GM23248 (cell line): Measurements from ENCODE around the gene NFIC. TPM values are rescaled to one million over a fixed set of nuclear protein-coding genes. Genes with fewer than 3 reads are reported as not detected.
"Not testable (repeated sequence)": the region's sequence is repeated elsewhere in the genome, so short reads cannot be mapped to it uniquely, and the experiment has no call there.

Source experiments
- DNase-seq: peaks from one replicate; pipeline ENCODE4 v3.0.0-alpha.2; 2015
- H2AFZ ChIP-seq: fragments of 200-600 bp; sonication (generic); 2 replicates; pipeline ENCODE4 v1.6.1; 2016; ENCODE audit warnings: antibody characterized with exemption
- H3F3A ChIP-seq: fragments of 200-600 bp; sonication (generic); 2 replicates; pipeline ENCODE4 v1.6.1; 2016; ENCODE audit warnings: mild to moderate bottlenecking, antibody characterized with exemption, mixed run types; ENCODE audit not compliant: insufficient read depth
- H3K27ac ChIP-seq: fragments of 200-600 bp; sonication (generic); 2 replicates; pipeline ENCODE4 v1.5.1; 2016; ENCODE audit warnings: mild to moderate bottlenecking
- H3K27me3 ChIP-seq: fragments of 200-600 bp; sonication (generic); replicated peaks from 2 replicates; pipeline ENCODE4 v1.6.1; 2016; ENCODE audit warnings: mild to moderate bottlenecking; ENCODE audit not compliant: insufficient read depth
- H3K36me3 ChIP-seq: fragments of 200-600 bp; sonication (generic); 2 replicates; pipeline ENCODE4 v1.6.1; 2016; ENCODE audit warnings: low read depth, mild to moderate bottlenecking
- H3K4me1 ChIP-seq: fragments of 200-600 bp; sonication (generic); 2 replicates; pipeline ENCODE4 v1.6.1; 2016; ENCODE audit warnings: mild to moderate bottlenecking; ENCODE audit not compliant: insufficient read depth
- H3K4me2 ChIP-seq: fragments of 200-600 bp; sonication (generic); one replicate; pipeline ENCODE4 v1.6.1; 2016; ENCODE audit warnings: mild to moderate bottlenecking; ENCODE audit not compliant: unreplicated experiment
- H3K4me3 ChIP-seq: fragments of 200-600 bp; sonication (generic); 2 replicates; pipeline ENCODE4 v1.5.1; 2016; ENCODE audit warnings: mild to moderate bottlenecking
- H3K79me2 ChIP-seq: fragments of 200-600 bp; sonication (generic); 2 replicates; pipeline ENCODE4 v1.6.1; 2016; ENCODE audit warnings: mild to moderate bottlenecking; ENCODE audit not compliant: insufficient read depth
- H3K9ac ChIP-seq: fragments of 200-600 bp; sonication (generic); 2 replicates; pipeline ENCODE4 v1.6.1; 2016; ENCODE audit warnings: mild to moderate bottlenecking
- H3K9me2 ChIP-seq: fragments of 200-600 bp; sonication (generic); 2 replicates; pipeline ENCODE4 v1.6.1; 2016; ENCODE audit warnings: mixed run types, mild to moderate bottlenecking, moderate library complexity; ENCODE audit not compliant: insufficient read depth
- H3K9me3 ChIP-seq: fragments of 200-600 bp; sonication (generic); one replicate; pipeline ENCODE4 v1.6.1; 2017; ENCODE audit warnings: low read depth
- H4K20me1 ChIP-seq: fragments of 200-600 bp; sonication (generic); 2 replicates; pipeline ENCODE4 v1.6.0; 2016; ENCODE audit not compliant: insufficient read depth
- EZH2 ChIP-seq: fragments of 200-600 bp; sonication (generic); IDR thresholded peaks from 2 replicates; pipeline ENCODE4 v1.6.1; 2018; ENCODE audit warnings: antibody characterized with exemption, mild to moderate bottlenecking; ENCODE audit not compliant: insufficient read depth, poor library complexity, severe bottlenecking
- EZH2phosphoT487 ChIP-seq: fragments of 200-600 bp; sonication (generic); IDR thresholded peaks from 2 replicates; pipeline ENCODE4 v1.6.1; 2018; ENCODE audit warnings: antibody characterized with exemption, moderate library complexity, mild to moderate bottlenecking, low read depth; ENCODE audit not compliant: insufficient read depth
- WGBS, 2 experiments: methylation state at CpG; one replicate each; pipeline ENCODE4 v1.1.6; 2015 to 2017; ENCODE audit warnings: low lambda C conversion rate in 2 of 2, low coverage in 1 of 2; ENCODE audit errors: missing lambda C conversion rate in 2 of 2; 5-methylcytosine and 5-hydroxymethylcytosine counted together
- in situ Hi-C: fragments of 300-500 bp; cut with MboI; formaldehyde crosslinking; loops from 2 replicates; pipeline ENCODE4 v1.15.0; 2020
- polyA plus RNA-seq: library from polyadenylated mRNA; unstranded; fragments of >200 nt; fragmentation: Nextera tagmentation; extraction: Ambion mirVana; gene quantifications from 2 replicates; pipeline ENCODE4 v1.2.1, GENCODE V29; 2016
- total RNA-seq: library from RNA; depleted of rRNA; stranded (reverse); fragments of >200 nt; shearing (Covaris generic); gene quantifications from 2 replicates; pipeline ENCODE4 v1.2.3, GENCODE V29; 2014

The NFIC gene
- total and polyA plus RNA-seq, 2 experiments from 2014 or later, result 50.4 to 108 TPM

- Histone ChIP-seq H3K4me2 (no peak overlapping the region), H3K27me3 (no peaks in the 10 kb centered on the region), H3K9ac (no peak overlapping the region), H3K79me2 (no peaks in the 10 kb centered on the region), H3F3A (peaks cover 12% of the 10 kb centered on the region), H4K20me1 (no peaks in the 10 kb centered on the region), H2AFZ (no peak overlapping the region), H3K4me1 (peaks cover 5% of the 10 kb centered on the region), H3K9me2 (no peaks in the 10 kb centered on the region), H3K4me3 (no peak overlapping the region), H3K27ac (no peak overlapping the region), H3K36me3 (no peaks in the 10 kb centered on the region), H3K9me3 (no peaks in the 10 kb centered on the region)
- TF ChIP-seq EZH2, result no peak
- TF ChIP-seq EZH2phosphoT487, result no peak
- DNase-seq, result no peak
- 88 to 98% methylated on average over 10 to 25 of the region's 25 CpGs for WGBS, 2 experiments
- in situ Hi-C loops, result no loop called here
Observed at GRCh38 chr19:3344608-3345598, 21.5 kb upstream of the NFIC start.

DNA sequence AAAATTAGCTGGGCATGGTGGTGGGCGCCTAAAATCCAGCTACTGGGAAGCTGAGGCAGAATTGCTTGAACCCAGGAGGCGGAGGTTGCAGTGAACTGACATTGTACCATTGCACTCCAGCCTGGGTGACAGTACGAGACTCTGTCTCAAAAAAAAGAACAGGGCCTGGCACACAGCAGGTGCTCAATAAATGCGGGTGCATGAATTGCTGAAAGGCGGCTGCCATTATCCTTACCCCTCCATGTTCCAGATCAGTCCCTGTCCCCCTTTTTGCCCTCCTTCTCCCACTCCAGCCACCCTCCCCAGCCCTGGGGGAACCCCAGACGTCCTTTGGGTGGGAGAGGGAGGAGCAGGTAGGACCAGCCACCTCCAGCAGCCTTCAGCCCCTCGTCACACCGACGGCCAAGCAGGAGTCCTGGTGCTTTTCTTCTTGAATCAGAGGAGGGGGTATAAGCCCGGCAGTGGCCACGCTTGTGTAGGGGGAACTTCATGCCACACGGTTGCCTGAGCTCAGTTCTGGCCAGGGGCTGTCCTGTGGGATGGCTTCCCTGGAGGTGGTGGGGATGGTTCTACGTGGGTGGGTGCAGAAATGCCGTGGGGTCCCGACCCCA lies 20.4 kb upstream of the NFIC start:
- no peaks in the 10 kb centered on the region for H3K9me3 ChIP-seq
- 55 to 60% methylated on average over 12 to 15 of the region's 15 CpGs for WGBS, 2 experiments
- no peak for DNase-seq
- H3K9me2 ChIP-seq, result no peaks in the 10 kb centered on the region
- TF ChIP-seq EZH2, result no peak
- no peaks in the 10 kb centered on the region for H4K20me1 ChIP-seq
- no peaks in the 10 kb centered on the region for H3K79me2 ChIP-seq
- H3K9ac ChIP-seq, result peak overlapping the region; percentile 63
- peak overlapping the region; percentile 85 for H2AFZ ChIP-seq
- no peaks in the 10 kb centered on the region for H3K27me3 ChIP-seq
- in situ Hi-C loops, result no loop called here
- H3K4me3 ChIP-seq, result no peak overlapping the region; the same call in 1 of the 2 replicates
- peak overlapping the region; percentile 36 for H3K4me2 ChIP-seq
- H3F3A ChIP-seq, result peaks cover 12% of the 10 kb centered on the region
- no peaks in the 10 kb centered on the region for H3K36me3 ChIP-seq
- peak overlapping the region; percentile 50; the same call in 1 of the 2 replicates for H3K27ac ChIP-seq
- peaks cover 5% of the 10 kb centered on the region for H3K4me1 ChIP-seq

DNA sequence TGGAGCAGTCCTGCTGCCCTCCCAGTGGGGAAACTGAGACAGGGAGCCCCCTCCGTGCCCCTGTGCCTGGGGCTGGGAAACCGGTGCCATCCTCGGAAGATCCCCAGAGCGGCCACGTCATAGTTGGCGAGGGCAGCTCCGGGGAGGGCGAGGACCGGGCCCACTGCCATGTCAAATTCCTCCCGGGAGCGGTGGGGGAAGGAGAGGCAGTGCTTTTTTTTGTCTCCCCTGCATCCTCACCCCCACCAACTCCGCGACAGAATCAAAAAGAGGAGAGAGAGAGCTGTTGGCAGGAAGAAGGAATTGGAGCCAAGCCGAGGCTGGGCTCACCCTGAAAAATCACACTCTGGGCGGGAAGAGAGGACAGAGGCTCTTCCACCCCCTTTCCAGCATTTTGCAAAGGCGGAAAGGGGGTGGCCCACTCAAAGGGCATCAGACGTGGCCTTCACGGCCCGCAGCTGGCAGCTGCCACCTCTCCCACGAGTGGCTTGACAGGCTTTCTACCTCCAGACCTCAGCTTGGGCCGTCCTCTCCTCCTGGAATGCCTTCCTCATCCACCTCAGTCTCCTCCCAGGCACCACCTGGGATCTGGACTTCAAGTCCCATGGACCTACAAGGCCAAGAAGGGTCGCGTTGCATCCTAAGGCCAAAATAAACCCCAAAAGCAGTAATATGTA lies 19.6 kb upstream of the NFIC start:
- H3F3A ChIP-seq, result peaks cover 12% of the 10 kb centered on the region
- WGBS, 2 experiments, result 4 to 5% methylated on average over 23 of the region's 23 CpGs
- H3K9me2 ChIP-seq, result no peaks in the 10 kb centered on the region
- H3K4me2 ChIP-seq, result peak overlapping the region; percentile 36
- peak overlapping the region; percentile 63 for H3K9ac ChIP-seq
- peak; percentile 83 for DNase-seq
- H3K9me3 ChIP-seq, result no peaks in the 10 kb centered on the region
- H3K27me3 ChIP-seq, result no peaks in the 10 kb centered on the region
- TF ChIP-seq EZH2 (no peak), EZH2phosphoT487 (no peak)
- in situ Hi-C loops, result no loop called here
- H3K79me2 ChIP-seq, result no peaks in the 10 kb centered on the region
- H3K36me3 ChIP-seq, result no peaks in the 10 kb centered on the region
- H4K20me1 ChIP-seq, result no peaks in the 10 kb centered on the region
- H3K4me3 ChIP-seq, result peak overlapping the region; percentile 34
- peaks cover 5% of the 10 kb centered on the region for H3K4me1 ChIP-seq
- peak overlapping the region; percentile 50 for H3K27ac ChIP-seq
- H2AFZ ChIP-seq, result peak overlapping the region; percentile 85

- H4K20me1 ChIP-seq, result no peaks in the 10 kb centered on the region
- no peaks in the 10 kb centered on the region for H3K27me3 ChIP-seq
- H3K9ac ChIP-seq, result no peak overlapping the region
- H3K36me3 ChIP-seq, result no peaks in the 10 kb centered on the region
- H3K27ac ChIP-seq, result no peak overlapping the region
- TF ChIP-seq EZH2phosphoT487, result no peak
- TF ChIP-seq EZH2, result no peak
- no peaks in the 10 kb centered on the region for H3K9me2 ChIP-seq
- H3K79me2 ChIP-seq, result no peaks in the 10 kb centered on the region
- peaks cover 5% of the 10 kb centered on the region for H3K4me1 ChIP-seq
- in situ Hi-C loops, result no loop called here
- H2AFZ ChIP-seq, result no peak overlapping the region
- H3K4me2 ChIP-seq, result no peak overlapping the region
- peaks cover 8% of the 10 kb centered on the region; the same call in 1 of the 2 replicates for H3F3A ChIP-seq
- 84% methylated on average over 11 of the region's 11 CpGs for WGBS, 2 experiments
- H3K4me3 ChIP-seq, result no peak overlapping the region
- DNase-seq, result no peak
- no peaks in the 10 kb centered on the region for H3K9me3 ChIP-seq
Observed at GRCh38 chr19:3348042-3348441, 18.3 kb upstream of the NFIC start.

- H3K9ac ChIP-seq, H3K4me1 ChIP-seq, H4K20me1 ChIP-seq, H3K36me3 ChIP-seq, H2AFZ ChIP-seq, H3K79me2 ChIP-seq, H3K9me3 ChIP-seq, in situ Hi-C loops, H3K4me2 ChIP-seq, H3K27ac ChIP-seq, H3K4me3 ChIP-seq, DNase-seq, H3F3A ChIP-seq, H3K9me2 ChIP-seq, H3K27me3 ChIP-seq: not testable (repeated sequence)
- 85 to 90% methylated on average over 11 of the region's 11 CpGs for WGBS, 2 experiments
Observed at GRCh38 chr19:3348469-3348868, 17.9 kb upstream of the NFIC start.
